Activated CD4-positive, alpha-beta T cell treated with anti-CD3 and anti-CD28 coated beads for 24 hours (primary cell): ENCODE results near the gene EVX1.

Experiments
- DNase-seq, 2 donors: peaks; one replicate each; pipeline ENCODE4 v3.0.0-alpha.2; 2020; ENCODE audit warnings: low read depth in 2 of 2

EVX1 gene

DNA sequence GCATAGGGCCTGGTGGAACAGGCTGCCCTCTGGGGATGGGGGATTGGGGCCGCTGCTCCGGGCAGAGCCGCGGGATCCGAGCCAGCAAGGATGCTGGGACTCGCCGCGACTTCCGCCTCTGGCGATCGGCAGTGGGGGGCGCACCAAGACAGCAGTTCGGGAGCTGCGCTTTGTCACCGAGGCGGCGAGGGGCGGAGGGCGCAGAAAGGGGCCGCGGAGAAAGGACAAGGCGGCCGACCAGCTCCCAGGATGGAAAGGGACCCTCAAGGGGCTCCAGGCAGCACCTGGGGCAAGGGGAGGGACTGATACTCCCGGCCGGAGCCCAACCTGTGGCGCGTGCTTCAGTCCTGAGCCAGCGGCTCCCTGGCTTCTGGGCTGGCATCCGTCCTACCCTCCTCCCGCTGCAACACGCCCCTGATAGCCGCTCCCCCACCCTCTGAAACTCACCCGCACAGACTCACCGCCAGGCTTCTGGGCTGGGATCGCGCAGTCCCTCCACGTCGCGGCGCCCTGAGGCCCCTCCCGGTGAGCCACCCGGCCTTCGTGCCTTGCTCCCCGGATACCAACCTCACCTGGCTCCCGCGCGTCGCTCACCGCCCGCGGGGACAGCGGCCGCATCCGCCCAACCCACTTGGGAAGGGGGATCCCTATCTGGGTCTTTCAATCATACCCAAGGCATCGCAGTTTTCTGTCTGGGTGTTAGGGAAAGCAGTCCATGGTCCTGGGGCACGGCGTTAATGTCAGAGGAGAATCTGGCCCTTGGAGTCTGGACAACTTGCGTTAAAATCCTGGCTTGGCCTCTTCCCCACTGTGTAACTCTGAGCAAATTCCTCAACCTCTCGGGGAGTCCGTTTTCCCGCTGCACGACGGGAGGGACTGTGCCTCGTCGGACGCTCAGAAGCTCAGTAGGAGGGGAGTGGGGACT lies 7.0 kb upstream of the EVX1 start:
- no peak for DNase-seq

DNA sequence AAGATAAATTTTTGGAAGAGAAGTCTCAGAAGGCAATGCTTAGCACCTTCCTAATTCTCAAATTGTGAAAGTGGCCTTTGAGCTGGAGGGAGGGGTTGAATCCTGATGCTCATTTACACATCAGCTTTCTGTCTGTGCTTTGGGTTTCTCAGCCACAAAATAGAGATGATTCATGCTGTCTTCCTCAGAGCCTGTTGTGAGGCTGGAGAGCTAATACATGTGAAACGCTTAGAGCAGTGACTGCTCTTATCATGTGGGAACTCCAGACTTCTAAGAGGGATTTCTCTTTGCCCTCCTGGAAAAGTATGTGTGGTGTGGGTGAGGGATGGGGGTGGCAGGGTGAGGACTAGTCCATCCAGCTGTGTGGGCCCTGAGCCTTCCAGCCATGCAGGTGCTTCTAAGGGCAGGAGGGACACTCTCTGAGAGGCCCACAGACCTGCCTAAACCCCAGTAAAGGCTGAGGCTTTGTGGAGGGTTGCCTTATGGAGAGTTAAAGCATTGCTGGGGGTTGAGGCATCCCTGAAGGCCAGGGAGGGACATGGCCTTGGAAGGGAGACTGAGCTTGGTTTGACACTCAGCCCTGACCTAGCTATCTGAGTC lies 4.8 kb upstream of the EVX1 start:
- DNase-seq: no peak

DNA sequence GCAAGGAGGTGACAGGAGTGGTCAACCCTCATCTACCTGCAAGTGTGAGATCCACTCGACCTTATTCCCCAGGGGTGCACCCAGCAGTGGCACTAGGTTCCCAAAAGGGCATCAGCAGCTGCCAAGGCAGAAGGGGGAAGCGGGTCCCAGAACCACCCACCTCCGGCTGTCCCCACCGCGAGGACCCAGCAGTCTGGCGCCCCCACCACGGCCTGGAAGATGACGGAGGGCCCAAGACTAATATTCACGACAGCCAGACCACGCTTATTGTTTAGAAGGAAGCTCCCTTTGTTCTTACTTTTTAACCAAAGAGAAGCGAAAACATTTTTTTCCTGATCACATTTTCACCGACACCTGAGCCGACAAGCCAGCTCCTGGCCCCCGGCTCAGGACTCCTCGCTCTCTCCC lies 3.6 kb upstream of the EVX1 start:
- DNase-seq: no peak

DNA sequence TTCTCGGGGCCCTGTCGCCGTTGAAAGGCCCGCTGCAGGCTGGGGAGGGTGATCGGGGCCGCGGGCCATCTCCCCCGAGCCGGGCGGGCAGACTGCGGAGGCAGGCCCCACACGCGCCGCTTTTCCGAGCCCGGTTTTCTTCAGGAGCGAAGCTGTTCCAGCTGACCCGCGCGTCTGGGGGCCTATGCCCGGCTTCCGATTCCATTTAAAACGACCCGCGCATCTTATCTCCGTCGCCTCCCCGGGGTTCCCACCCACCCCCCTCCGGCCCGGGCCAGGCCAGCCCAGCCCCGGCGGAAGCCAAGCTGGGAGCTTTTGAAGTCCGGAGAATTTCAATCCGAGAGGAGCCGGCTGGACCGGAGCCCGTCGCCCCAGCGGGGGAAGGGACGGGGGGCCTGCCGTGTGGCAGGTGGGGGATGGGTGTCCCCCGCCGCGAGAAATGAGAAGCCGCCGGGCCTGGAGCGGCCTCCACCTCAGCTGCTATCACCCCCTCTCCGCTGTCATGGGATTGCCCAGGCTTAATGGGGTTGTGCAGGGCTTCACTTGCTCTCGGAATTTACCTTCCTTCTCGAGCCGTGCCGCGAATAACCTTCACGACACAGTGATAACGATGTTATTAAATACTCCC lies 3.1 kb upstream of the EVX1 start:
- DNase-seq: no peak

DNA sequence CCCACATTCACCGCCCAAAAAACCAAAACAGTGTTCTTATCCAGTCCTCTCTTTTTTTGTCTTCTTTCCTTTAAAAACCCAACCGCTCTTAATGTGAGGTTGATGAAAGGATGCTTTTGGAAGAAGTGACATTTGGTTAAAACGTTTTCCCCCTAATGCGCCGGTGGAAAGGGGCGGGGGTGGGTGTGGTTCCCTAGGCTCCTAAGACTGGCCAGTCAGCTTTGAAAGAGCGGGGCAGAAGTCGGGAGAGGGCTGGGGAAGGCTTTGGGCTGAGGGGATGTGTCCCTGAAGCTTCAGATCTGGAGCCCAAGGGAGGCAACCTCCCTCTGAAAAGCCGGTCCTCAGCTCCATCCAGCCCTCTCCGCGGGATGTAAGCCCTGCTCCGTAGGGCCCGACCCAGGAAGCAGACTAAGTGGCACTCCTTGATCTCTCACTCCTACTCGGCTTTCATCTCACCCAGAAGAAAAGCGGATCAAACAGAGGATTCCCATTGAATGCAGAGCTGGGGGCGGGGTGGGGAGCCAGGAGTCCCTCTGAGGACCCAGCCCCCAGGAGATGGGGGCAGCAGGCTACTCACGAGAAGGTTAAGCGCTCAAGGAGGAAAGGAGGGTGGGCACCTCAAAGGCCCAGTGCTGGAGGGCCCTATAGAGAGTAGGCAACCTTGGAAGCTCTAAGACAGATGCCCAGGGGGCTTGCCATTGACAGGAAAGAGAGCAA lies 2.4 kb upstream of the EVX1 start:
- DNase-seq: no peak

DNA sequence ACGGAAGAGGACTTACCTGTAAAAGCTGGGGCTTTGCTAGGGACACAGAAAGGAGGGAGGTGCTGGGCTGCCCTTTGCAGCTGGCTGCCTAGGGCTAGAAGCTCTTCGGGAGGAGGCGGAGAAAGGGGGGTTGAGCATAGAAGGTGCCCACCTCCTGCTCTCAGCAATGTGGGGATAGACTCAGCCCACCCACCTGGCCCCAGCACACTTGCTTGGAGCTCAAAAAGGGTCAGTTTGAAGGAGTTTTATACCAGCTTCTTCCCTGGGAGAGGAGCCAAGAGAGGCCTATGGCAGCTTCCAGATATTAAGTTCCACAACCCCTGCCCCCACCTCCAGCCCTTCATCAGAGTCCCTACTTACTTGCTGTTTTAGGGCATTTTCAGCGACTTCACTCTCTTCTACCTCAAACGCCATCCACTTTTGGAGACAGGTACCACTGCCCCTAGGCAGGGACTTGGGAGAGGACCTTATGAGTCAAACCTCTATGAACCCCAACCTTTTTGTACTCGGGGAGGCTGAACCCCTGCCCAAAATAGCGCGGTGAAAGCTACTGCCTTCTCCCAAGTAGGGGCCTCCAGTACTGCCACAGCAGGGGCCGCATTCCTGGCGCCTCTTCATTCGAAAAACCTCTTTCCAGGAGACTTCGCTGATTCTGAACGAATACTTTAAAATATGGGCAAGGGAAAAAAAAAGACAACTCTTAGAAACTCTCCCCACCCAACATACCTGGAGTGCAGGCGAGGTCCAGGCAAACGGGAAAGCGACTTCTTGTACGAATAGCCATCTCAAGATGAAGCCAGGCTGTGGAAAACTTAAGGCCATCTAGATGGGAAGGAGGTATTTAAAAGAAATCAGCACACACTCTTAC lies 1.2 kb upstream of the EVX1 start:
- no peak for DNase-seq

DNA sequence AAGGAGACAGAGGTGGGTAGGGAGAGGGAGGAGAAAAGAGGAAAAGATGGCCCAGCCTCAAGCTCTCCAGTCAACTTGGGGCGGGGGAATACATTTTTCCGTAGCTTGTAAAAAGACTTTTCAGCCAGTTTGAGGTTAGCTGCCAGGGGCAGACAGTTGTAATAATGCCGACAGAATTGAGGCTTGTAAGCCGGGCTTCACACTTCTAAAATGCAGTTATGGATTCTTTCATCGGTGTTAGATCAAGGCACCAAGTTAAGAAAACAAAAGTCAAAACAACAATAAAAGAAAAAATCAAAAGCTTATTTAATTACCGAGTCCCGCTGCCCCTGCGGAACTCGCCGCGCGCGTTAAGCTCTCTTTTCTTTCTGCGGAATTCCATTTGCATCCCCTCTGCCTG lies 448 bp upstream of the EVX1 start:
- DNase-seq: no peak

DNA sequence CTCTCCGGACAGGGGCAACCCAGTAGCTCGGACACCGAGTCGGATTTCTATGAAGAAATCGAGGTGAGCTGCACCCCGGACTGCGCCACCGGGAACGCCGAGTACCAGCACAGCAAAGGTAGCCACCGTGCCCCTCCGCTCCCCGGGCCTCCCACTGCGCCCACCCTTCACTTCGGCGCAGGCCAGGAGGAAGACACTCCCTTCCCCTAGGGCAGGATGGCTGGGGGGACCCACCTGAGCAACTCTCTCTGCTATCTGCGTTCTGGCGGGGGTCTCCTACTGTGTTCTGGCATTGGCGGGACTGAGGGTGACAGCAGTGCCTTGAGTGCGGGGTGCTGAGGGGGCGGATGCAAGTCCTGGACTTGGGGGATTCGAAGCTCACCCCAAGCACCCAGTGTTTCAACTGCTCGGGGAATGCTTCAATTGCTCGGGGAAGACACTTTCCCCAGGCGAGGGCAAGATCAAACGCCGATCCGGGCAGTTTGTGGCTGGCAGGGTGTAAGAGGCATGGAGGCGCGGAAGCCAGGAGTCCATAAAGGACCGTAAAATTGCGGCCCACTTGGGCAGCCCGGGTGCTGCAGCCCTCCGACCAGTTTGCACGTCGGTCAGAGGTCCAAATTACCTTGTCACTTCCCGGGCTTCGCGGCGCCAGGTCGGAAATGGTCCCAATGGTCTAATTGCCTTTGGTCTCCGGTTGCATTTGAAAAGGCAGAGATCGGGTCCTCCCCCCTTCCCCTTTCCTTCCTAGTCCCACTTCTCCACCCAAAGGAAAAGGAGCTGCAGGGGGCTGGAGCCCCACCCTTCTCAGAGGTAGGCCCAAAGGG lies 950 bp downstream of the EVX1 start:
- DNase-seq: no peak

DNA sequence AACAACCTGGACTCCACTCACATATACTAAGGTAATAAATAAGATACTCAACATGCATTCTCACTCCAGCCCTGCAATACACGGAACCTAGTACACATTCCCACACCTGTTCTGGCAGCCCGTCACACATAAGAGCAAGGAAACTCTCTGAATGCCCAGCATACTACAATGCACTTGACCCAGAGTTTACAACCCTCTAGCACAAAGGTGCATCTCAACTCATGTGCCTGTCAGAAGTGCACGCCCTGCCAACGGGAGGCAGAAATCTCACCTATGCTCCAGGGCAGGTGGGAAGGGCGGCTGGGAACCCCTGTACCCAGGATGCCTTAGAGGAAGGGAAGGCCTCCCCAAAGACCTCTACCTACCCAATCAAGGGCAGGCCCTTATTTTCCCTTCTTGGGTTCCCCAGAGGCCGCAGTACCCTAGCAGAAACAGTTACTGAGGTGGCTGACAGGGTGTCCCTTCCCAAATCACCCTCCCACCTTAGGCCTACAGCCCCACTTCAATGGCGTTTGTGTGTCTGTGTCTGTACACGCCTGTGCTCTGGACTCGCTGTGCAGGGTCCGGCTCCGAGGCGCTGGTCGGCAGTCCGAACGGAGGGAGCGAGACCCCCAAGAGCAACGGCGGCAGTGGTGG lies 2.0 kb downstream of the EVX1 start:
- DNase-seq: no peak

DNA sequence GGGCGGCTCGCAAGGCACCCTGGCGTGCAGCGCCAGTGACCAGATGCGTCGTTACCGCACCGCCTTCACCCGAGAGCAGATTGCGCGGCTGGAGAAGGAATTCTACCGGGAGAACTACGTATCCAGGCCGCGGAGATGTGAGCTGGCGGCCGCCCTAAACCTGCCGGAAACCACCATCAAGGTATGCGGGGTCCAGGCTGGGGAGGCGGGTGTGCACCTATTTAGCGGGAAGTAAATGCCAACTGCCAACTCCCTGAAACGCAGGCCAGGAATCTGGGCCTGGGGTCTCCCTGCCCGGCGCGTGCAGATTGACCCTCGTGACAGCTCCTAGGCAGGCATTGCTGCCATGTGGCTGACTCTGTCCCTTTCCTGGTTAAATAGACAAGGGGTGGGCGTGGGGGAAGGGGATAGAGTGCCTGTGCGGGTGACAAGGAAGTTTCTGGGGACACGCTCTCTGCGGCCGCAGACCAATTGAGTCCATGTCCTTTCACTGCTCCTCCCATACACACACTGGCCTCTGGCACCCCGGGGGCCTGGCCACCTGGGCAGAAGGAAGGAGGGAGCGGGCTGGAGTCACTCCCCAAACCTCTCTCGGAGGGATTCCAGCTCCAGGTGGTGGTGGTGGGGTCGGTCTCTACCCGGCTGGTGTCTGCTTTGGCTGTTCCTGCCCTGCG lies 2.7 kb downstream of the EVX1 start:
- no peak for DNase-seq

DNA sequence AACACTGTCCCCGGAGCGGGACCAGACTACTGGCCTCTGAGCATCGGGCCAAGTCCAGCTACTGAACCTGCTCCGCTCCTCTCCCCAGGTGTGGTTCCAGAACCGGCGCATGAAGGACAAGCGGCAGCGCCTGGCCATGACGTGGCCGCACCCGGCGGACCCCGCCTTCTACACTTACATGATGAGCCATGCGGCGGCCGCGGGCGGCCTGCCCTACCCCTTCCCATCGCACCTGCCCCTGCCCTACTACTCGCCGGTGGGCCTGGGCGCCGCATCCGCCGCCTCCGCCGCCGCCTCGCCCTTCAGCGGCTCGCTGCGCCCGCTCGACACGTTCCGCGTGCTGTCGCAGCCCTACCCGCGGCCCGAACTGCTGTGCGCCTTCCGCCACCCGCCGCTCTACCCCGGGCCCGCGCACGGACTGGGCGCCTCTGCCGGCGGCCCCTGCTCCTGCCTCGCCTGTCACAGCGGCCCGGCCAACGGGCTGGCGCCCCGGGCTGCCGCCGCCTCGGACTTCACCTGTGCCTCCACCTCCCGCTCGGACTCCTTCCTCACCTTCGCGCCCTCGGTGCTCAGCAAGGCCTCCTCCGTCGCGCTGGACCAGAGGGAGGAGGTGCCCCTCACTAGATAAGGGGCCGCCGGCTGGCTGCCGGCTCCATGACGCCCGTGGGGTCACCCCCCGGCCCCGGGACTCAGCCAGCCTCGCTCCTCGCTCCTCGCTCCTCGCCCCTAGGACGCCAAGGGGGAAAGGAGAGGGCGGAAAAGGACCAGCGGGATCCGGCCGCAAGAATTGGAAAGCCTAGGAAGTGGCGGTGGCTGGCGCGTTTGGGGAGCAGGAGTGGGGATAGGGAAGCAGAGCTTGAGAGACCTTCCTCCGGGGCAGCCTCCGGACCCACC lies 3.4 kb downstream of the EVX1 start:
- no peak for DNase-seq

DNA sequence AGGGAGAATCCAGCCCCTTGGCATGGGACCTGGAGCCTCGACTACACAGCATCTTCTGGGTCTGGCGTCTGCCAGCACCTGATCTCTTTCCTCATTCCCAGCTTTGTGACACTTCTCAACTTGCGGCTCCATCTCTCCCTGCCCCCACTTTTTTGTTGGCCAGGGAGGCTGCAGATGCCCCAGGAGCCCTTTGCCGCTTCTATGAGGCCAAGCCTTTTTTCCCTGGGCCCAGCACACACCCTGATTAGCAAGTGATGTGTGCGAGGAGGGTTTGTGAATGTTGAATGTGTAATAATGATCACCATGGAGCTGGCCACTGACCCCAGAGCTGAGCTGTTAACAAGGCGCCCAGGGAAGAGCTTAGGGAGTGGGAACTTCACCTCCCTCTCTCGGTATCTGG lies 4.4 kb downstream of the EVX1 start:
- DNase-seq: no peak

DNA sequence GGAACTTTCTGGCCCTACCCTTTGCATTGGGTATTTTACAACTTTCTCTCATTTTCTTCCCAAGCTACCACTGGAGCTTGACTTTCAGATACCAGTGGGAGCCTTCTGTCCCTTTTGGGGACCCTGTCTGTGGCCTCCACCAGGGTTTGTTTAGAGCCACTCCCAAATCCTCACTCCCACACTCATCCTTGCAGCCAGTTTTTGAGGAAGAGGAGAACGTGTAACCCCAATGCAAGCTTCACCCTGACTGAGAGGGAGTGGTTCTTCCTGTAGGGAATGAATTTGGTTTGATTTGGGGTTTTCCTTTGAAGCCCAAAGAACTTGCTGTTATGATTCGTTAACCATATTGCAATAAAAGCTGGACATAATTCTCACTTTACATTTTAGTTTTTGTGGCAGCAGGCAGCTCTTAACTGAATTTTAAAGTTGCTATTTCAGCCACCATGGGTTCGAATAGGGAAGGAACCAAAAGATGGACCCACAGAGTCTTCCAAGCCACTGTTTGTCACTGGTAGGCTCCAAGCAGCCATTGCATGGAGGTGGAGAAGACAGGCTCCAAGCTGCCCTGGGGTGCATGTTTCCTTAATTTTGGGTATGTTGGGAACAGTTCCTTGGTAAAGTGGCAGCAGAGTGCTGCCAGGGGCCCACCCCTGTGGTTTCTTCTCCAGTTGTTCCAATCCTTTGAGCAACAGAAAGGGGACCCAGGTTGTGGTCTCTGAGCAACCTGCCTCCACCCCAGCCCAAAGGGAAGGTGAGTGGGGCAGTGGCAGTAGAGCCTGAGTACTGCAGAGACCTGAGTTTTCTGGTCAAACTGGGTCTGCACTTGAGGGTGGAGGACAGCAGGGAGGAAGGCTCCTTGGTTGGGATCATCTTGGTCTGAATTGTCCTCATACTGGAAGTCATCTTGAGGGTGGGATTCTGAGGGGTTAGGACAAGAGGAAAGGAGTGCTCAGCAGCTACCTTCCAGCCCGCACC lies 5.1 kb downstream of the EVX1 start:
- no peak for DNase-seq

DNA sequence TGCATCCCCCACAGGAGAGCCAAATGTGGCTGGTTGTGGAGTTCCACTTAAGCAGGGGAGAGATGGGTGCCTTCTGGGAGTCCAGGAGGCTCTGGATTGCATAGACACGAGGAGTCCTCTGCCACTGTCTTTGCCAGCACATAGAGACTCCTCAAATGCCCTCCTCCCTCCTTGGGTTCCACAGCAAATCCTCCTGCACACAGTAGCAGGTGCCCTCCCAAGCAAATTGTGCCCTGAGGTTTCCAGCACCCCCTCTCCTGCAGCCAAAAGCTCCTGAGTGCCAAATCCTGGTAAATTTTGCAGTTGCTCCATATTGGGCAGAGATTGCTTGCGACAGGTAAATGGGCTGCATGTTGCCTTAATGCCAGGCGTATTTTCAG lies 5.8 kb downstream of the EVX1 start:
- no peak for DNase-seq

DNA sequence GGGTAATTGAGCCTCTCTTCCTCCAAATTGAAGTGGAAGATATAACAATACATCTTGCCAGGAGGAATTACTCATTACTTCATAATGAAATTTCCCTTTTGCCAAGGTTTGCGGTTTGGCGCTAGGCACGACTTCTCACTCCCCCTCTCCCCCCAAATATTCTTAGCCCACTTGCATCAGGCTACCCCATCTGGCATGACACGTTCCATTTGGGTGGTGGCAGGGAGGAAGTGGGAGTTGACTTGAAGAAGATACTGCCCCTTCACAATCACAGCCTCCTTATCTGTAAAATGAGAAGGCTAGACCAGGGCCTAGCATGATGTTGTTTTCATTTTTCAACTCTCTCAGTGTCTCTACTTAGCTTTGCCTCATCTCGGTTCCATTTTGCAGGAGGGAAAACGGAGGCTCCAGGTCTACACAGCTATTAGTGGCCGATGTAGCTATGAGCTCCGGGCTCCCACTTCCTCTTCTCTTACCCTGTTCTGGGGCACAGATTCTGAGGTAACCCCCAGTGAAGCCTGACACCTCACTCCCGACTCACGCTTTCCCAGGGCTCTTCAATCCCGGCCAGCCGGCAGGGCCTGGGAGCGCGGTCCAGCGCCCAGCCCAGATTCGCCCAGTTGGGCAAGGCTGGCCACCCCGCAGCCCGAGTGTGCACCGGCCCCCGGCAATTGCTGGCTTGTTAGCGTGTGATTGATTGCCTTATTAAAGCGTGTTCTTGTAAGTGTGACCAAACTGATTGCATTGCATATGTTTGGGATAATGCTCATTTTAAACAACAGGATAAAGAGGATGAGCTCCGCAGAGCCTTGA lies 6.5 kb downstream of the EVX1 start:
- DNase-seq: no peak
